DMS114 treated with DMSO at 0.1 percent for 48 hours (cell line): Measurements from ENCODE around the gene TMEM135.
"Not testable (repeated sequence)": the region's sequence is repeated elsewhere in the genome, so short reads cannot be mapped to it uniquely, and the experiment has no call there.

Experiments
- DNase-seq: peaks from one replicate; lab custom pipeline; 2025; ENCODE audit not compliant: unreplicated experiment; lab: John Stamatoyannopoulos, UW

Gene TMEM135

GRCh38 chr11:87139475-87139874 is 101.7 kb downstream of the TMEM135 start:
- DNase-seq = no peak

- DNase-seq = no peak
These were observed 103.6 kb downstream of the TMEM135 start for GRCh38 chr11:87141322-87141721.

- no peak for DNase-seq
These were observed 104.3 kb downstream of the TMEM135 start for GRCh38 chr11:87141980-87142514.

- no peak for DNase-seq
These were observed 104.9 kb downstream of the TMEM135 start for GRCh38 chr11:87142594-87142993.

- DNase-seq = no peak
These were observed 105.9 kb downstream of the TMEM135 start for GRCh38 chr11:87143641-87144040.

GRCh38 chr11:87144252-87144651 is 106.5 kb downstream of the TMEM135 start:
- DNase-seq = no peak

- DNase-seq = no peak
These were observed 111.0 kb downstream of the TMEM135 start for GRCh38 chr11:87148749-87149148.

GRCh38 chr11:87149782-87150181 is 112.0 kb downstream of the TMEM135 start:
- not testable (repeated sequence) for DNase-seq

- DNase-seq = no peak
These were observed 113.2 kb downstream of the TMEM135 start for GRCh38 chr11:87150936-87151335.

GRCh38 chr11:87154246-87154645 is 116.5 kb downstream of the TMEM135 start:
- DNase-seq = no peak

GRCh38 chr11:87156970-87157369 is 119.2 kb downstream of the TMEM135 start:
- DNase-seq = no peak

GRCh38 chr11:87169076-87169475 is 131.3 kb downstream of the TMEM135 start:
- DNase-seq = not testable (repeated sequence)

- DNase-seq = no peak
These were observed 135.7 kb downstream of the TMEM135 start for GRCh38 chr11:87173185-87174039.

- no peak for DNase-seq
These were observed 137.1 kb downstream of the TMEM135 start for GRCh38 chr11:87174870-87175269.

- DNase-seq = no peak
These were observed 138.3 kb downstream of the TMEM135 start for GRCh38 chr11:87176044-87176443.

- DNase-seq = no peak
These were observed 141.9 kb downstream of the TMEM135 start for GRCh38 chr11:87179621-87180020.

- no peak for DNase-seq
These were observed 143.0 kb downstream of the TMEM135 start for GRCh38 chr11:87180742-87181141.

GRCh38 chr11:87181143-87181542 is 143.4 kb downstream of the TMEM135 start:
- no peak for DNase-seq

- DNase-seq = no peak
These were observed 147.5 kb downstream of the TMEM135 start for GRCh38 chr11:87185228-87185627.

- no peak for DNase-seq
These were observed 149.3 kb downstream of the TMEM135 start for GRCh38 chr11:87187076-87187475.

- no peak for DNase-seq
These were observed 150.2 kb downstream of the TMEM135 start for GRCh38 chr11:87187930-87188329.

GRCh38 chr11:87188396-87188795 is 150.7 kb downstream of the TMEM135 start:
- DNase-seq = not testable (repeated sequence)

- DNase-seq = not testable (repeated sequence)
These were observed 151.2 kb downstream of the TMEM135 start for GRCh38 chr11:87188921-87189320.
